Left forelimb (tissue), 1 donor: ENCODE data around the gene PKLR.
"Not testable (repeated sequence)": the region's sequence is repeated elsewhere in the genome, so short reads cannot be mapped to it uniquely, and the experiment has no call there.

Source experiments
- DNase-seq: peaks from one replicate; pipeline ENCODE4 v3.0.0-alpha.2; 2018; ENCODE audit warnings: low spot score

Gene PKLR

DNA sequence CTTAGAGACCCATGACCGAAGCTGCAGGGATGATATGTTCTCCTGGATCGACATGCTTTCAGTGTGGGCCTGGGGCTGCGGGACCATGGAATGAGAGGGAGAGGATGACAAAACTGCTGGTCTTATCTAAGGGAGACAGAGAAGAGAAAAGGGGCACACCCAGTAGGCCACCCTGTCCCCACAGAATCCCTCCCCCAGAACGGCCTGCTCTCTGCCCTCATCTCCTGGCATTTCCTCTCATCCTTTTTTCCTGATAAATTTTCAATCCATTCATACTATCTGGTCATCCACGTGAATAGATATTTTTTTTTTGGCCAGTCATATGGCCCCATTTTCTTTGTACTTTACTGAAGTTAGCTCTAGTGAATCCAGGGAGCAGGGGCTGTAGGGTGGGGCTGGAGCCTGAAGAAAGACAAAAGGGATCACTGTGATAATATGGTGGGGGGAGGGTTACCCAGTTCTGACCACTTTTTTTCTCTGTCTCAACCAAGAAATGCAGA lies at the start of gene PKLR:
PKLR (minus strand) TSS at position 97 of the 500 bp plus-strand sequence; CDS start at position 54, 43 bp downstream.
- no peak for DNase-seq

- no peak for DNase-seq
Observed at GRCh38 chr1:155342842-155343241, 41.6 kb upstream of the PKLR start.

- DNase-seq = no peak
Observed at GRCh38 chr1:155339515-155340097, 38.4 kb upstream of the PKLR start.

- no peak for DNase-seq
Observed at GRCh38 chr1:155334962-155335361, 33.7 kb upstream of the PKLR start.

GRCh38 chr1:155329980-155330598 lies 28.9 kb upstream of the PKLR start:
- DNase-seq = no peak

GRCh38 chr1:155328856-155329255 lies 27.6 kb upstream of the PKLR start:
- DNase-seq = not testable (repeated sequence)

DNA sequence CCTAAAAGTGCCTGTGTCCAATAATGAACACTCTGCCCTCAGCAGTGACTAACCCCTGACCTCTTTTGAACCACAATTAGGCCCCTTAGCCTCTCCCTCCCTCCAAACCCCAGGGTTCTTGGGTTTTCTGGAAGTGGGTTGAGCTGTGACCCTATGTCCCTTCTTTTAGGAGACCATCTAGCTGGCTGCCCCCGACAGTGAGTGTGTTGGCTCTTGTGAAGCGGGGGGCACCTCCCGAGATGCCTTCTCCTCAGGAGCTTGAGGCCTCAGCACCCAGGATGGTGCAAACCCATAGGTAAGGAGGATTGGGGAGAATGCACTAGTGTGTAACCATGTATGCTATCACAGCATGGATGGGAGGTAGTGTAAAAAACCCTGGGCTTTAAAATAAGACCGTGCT lies 26.7 kb upstream of the PKLR start:
- no peak for DNase-seq

DNA sequence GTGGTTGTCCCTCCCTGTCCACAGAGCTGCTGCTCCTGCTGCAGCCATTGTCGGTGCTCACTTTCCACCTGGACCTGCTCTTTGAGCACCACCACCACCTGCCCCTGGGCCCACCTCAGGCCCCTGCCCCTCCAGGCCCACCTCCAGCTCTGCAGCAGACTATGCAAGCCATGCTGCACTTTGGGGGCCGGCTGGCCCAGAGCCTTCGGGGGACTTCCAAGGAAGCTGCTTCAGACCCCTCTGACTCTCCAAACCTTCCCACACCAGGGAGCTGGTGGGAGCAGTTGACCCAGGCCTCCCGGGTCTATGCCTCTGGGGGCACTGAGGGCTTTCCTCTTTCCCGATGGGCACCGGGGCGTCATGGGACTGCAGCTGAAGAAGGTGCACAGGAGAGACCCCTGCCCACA lies 25.4 kb upstream of the PKLR start:
- DNase-seq = peak; percentile 57

GRCh38 chr1:155326020-155326526 lies 24.8 kb upstream of the PKLR start:
- DNase-seq = peak; percentile 40

GRCh38 chr1:155325603-155325893 lies 24.3 kb upstream of the PKLR start:
- no peak for DNase-seq

DNA sequence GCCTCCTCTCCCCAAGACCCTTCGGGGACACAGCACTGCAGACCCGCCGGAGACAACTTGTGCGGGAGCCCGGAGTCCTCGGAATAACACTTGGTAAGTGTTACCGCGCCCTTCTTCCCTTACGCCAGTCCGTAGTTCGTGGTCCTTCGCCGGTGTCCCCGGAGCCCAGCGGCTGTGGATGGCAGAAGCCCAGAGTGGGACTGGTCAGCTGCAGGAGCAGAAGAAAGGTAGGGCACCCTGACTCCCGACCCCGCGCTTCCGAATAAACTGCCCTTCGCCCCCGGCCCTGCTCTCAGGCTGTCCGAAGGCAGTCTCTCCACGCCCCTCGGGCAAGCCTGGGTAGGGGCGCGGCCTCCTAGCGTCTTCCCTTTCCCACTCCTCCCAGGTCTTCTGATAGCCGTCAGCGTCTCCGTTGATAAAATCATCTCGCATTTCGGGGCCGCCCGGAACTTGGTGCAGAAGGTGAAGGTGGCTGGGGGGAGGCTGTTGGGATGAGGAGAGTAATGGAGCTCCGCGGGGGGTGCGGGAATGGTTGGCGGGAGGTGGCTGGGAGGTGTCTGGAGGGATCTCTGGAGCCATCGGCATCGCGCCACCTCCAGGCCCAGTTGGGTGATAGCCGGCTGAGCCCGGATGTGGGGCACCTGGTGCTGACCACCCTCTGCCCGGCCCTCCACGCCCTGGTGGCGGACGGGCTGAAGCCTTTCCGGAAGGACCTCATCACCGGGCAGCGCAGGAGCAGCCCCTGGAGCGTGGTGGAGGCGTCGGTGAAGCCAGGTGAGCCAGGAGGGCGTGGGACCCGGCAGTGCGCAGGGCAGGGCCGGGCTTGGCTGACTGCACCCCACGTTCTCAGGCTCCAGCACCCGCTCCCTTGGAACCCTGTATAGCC lies 23.7 kb upstream of the PKLR start:
- DNase-seq = peak; percentile 76

DNA sequence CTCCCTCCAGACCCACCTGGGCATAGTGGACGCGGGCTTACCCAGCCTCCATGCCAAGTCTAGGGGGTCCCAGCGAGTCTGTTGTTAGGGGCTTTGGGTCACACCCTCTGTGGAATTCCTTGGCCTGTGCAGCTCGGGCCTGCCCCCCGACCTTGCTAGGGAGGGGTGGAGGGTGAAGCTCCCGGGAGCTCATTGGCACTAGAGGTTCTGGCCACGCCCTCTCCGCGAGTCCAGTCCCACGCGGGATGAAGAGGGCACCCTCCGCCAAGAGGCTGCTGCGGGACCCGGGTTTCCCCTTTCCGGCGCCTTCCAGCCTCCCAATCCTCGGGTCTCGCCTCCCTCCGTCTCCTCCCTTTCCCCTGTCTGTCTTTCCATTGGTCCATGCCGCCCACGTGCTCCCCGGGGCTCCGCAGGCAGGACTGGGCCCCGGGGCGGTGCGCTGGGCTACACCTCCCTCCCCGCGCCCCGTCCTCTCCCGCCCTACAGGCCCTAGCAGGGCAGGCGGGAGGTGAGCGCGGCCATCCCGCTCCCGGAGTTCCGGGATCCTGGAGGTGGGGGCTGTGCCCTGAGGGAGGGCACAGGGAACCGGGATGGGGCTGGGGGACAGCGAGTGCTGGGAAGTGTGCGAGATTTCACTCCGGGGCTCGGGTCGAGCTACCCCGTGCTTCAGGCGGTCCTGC lies 22.9 kb upstream of the PKLR start:
- peak; percentile 94 for DNase-seq

DNA sequence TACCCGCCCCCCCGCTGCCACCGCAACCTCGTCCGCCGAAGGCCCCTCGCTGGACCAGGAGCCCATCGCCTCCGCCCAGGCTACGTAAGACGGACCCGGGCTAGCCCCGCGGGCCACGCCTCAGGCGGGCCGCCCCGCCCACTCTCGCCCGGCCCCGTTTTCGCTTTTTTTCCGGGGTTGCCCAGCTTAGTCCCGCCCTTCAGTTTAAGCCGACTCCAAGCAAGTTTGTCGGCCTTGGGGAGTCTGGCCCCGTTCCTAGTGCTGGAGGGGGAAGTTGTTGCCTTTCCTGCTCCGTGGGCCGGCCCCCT lies 22.4 kb upstream of the PKLR start:
- DNase-seq = no peak

GRCh38 chr1:155322953-155323728 lies 21.9 kb upstream of the PKLR start:
- peak; percentile 94 for DNase-seq

DNA sequence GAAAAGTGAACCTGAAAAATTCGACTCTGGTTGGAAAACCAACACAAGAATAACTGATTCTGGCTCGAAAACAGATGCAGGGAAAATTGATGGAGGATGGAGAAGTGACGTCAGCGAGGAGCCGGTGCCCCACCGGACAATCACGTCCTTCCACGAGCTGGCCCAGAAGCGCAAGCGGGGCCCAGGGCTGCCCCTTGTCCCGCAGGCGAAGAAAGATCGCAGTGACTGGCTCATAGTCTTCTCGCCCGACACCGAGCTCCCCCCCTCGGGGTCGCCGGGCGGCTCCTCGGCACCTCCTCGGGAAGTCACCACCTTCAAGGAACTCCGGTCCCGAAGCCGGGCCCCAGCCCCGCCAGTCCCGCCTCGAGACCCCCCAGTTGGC lies 21.3 kb upstream of the PKLR start:
- DNase-seq = no peak

DNA sequence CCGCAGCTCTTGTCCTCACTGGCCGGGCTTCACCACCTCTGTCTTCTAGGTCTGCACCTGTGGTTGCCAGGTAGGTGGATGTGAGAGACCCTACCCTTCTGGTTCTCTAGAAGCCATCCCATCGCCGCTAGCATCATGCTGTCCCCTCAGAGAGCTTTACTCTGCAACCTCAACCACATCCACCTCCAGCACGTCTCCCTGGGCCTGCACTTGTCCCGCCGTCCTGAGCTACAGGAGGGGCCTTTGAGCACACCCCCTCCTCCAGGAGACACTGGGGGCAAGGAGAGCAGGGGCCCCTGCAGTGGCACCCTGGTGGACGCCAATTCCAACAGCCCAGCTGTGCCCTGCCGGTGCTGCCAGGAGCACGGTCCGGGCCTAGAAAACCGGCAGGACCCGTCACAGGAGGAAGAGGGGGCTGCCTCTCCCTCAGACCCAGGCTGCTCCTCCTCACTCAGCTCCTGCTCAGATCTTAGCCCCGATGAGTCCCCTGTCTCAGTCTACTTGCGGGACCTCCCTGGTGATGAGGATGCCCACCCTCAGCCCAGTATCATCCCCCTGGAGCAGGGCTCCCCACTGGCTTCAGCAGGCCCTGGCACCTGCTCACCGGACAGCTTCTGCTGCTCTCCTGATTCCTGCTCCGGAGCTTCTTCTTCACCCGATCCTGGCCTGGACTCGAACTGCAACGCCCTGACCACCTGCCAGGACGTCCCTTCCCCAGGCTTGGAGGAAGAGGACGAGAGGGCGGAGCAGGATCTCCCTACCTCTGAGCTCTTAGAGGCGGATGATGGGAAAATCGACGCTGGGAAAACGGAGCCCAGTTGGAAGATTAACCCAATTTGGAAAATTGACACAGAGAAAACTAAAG lies 20.6 kb upstream of the PKLR start:
- DNase-seq = peak; percentile 62

GRCh38 chr1:155320661-155321617 lies 19.7 kb upstream of the PKLR start, which contains the start of gene RUSC1:
Gene RUSC1, plus strand, starts transcription at chr1:155320894. Its CDS starts 880 bp downstream, at chr1:155321774.
- DNase-seq = peak; percentile 83

- DNase-seq = no peak
Observed at GRCh38 chr1:155320252-155320651, 19.0 kb upstream of the PKLR start.

DNA sequence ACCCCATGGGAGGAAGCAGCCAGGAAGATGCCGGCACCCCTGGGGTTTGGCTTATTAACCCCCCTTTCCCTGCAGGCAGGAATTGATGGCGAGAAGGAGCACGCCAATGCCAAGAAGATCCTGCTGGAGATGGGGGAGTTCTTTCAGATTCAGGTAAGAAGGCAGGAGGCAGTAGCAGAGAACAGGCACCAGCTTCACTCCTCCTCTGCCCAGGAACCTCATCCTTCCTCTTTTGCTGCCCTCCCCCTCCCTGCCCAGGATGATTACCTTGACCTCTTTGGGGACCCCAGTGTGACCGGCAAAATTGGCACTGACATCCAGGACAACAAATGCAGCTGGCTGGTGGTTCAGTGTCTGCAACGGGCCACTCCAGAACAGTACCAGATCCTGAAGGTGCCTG lies 18.3 kb upstream of the PKLR start:
- DNase-seq = peak; percentile 54
